ENCODE results near the gene SMIM11. TPM values are rescaled to one million over a fixed set of nuclear protein-coding genes. Genes with fewer than 3 reads are reported as not detected.
"Not testable (repeated sequence)": the region's sequence is repeated elsewhere in the genome, so short reads cannot be mapped to it uniquely, and the experiment has no call there.

SMIM11 gene
- total RNA-seq, 1 experiment from 2014 or later, result 17.2 TPM

DNA sequence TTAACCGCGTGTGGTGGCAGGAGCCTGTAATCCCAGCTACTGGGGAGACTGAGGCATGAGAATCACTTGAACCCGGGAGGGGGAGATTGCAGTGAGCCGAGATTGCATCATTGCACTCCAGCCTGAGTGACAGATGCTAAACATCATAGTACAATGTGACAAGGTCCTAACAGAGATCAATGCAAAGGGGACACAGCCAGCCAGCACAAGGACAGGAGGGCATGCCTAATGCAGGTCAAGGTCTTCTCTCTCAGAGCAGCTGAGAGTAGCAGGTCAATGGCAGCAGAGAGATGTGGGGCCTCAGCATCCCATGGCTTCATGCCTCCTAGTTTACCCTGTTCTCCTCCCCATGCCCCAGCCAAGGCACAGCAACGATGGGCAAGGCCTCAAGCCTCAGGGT is 3.0 kb upstream of the SMIM11 start:
- intact Hi-C loops (cut with micrococcal nuclease; ENCODE audit: unreplicated experiment), result no loop called here
- Histone ChIP-seq H3K36me3 (ENCODE audit: control insufficient read depth, insufficient read depth, low read length) (no peaks in the 10 kb centered on the region), H3K4me3 (ENCODE audit: low read depth, low read length) (no peak overlapping the region), H3K9me3 (no peaks in the 10 kb centered on the region), H3K4me1 (peaks cover 5% of the 10 kb centered on the region; the same call in 1 of the 2 replicates), H3K27me3 (replicated peaks; ENCODE audit: control insufficient read depth, insufficient read depth, low read length) (no peaks in the 10 kb centered on the region)
- Mint-ChIP-seq H3K27ac (ENCODE audit: unreplicated experiment) (no peak overlapping the region), H3K27me3 (ENCODE audit: insufficient read depth, unreplicated experiment) (no peaks in the 10 kb centered on the region), H3K36me3 (ENCODE audit: insufficient read depth, unreplicated experiment) (no peaks in the 10 kb centered on the region), H3K9me3 (ENCODE audit: unreplicated experiment) (no peaks in the 10 kb centered on the region), H3K4me1 (ENCODE audit: low read depth, unreplicated experiment) (no peaks in the 10 kb centered on the region), H3K4me3 (ENCODE audit: unreplicated experiment) (no peak overlapping the region)
- ChIA-PET CTCF (no interaction called here), POLR2A (no interaction called here)
- DNase-seq, result no peak
- TF ChIP-seq, protein P1, sequence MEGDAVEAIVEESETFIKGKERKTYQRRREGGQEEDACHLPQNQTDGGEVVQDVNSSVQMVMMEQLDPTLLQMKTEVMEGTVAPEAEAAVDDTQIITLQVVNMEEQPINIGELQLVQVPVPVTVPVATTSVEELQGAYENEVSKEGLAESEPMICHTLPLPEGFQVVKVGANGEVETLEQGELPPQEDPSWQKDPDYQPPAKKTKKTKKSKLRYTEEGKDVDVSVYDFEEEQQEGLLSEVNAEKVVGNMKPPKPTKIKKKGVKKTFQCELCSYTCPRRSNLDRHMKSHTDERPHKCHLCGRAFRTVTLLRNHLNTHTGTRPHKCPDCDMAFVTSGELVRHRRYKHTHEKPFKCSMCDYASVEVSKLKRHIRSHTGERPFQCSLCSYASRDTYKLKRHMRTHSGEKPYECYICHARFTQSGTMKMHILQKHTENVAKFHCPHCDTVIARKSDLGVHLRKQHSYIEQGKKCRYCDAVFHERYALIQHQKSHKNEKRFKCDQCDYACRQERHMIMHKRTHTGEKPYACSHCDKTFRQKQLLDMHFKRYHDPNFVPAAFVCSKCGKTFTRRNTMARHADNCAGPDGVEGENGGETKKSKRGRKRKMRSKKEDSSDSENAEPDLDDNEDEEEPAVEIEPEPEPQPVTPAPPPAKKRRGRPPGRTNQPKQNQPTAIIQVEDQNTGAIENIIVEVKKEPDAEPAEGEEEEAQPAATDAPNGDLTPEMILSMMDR (IDR thresholded peaks at IDR 0.05; ENCODE audit: insufficient read depth in 1 of 2, low read depth in 1 of 2, low read length in 1 of 2, severe bottlenecking in 1 of 2, unreplicated experiment in 1 of 2), result no peak
- BruUV-seq (replicated peaks), result no TSS peak

DNA sequence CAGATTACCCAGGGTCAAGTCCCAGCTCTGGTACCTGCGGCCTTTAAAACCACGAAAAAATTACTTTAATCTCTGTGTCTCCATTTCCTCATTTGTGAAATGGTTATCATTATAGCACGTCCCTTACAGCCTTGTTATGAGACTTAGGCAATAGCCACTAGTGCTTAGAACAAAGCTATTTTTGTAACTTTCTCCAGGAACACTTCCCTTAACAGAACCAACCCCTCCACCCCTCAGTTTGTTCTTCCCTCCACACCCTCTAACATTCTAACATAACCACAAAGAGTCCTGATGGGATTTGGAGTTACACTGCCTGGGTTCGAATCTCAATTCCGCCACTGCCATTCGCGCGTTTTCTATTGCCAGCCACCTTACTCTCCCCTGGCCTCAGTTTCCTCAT is 845 bp upstream of the SMIM11 start:
- CTCF ChIA-PET, result interaction anchor here (0.7 kb wide), 1 partner anchor 364 kb away, joined by 3 read pairs; no protein-coding TSS in a partner anchor
- POLR2A ChIA-PET; DNase-seq; H3K4me3 ChIP-seq (ENCODE audit: low read depth, low read length); H3K4me1 Mint-ChIP-seq (ENCODE audit: low read depth, unreplicated experiment); H3K27me3 Mint-ChIP-seq (ENCODE audit: insufficient read depth, unreplicated experiment); H3K9me3 Mint-ChIP-seq (ENCODE audit: unreplicated experiment); BruUV-seq (replicated peaks); H3K36me3 ChIP-seq (ENCODE audit: control insufficient read depth, insufficient read depth, low read length); H3K36me3 Mint-ChIP-seq (ENCODE audit: insufficient read depth, unreplicated experiment); H3K9me3 ChIP-seq; H3K4me3 Mint-ChIP-seq (ENCODE audit: unreplicated experiment); intact Hi-C loops (cut with micrococcal nuclease; ENCODE audit: unreplicated experiment); H3K27ac Mint-ChIP-seq (ENCODE audit: unreplicated experiment); H3K4me1 ChIP-seq; H3K27me3 ChIP-seq (replicated peaks; ENCODE audit: control insufficient read depth, insufficient read depth, low read length): not testable (repeated sequence)

DNA sequence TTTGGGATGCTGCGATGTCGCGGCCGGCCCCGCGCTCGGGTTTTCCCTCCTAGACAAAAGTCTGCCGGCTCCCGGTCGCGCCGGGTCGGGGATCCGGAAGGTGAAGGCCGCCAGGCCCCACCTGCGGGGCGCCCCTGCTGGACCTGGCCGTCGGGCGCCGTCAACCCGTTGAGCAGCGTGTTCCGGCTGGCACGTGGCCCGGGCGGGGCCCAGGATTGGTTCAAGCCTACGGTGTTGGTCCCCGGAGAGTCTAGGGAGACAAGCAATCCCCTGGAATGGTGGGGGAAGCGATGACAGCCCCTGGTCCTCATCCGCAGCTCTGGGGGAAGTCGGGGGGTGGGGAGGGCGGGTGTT is 289 bp downstream of the SMIM11 start:
- intact Hi-C loops (cut with micrococcal nuclease; ENCODE audit: unreplicated experiment); H3K4me3 ChIP-seq (ENCODE audit: low read depth, low read length); H3K4me3 Mint-ChIP-seq (ENCODE audit: unreplicated experiment); H3K4me1 Mint-ChIP-seq (ENCODE audit: low read depth, unreplicated experiment); H3K27me3 Mint-ChIP-seq (ENCODE audit: insufficient read depth, unreplicated experiment); H3K36me3 ChIP-seq (ENCODE audit: control insufficient read depth, insufficient read depth, low read length); H3K9me3 ChIP-seq; H3K4me1 ChIP-seq; BruUV-seq (replicated peaks); DNase-seq; H3K27ac Mint-ChIP-seq (ENCODE audit: unreplicated experiment); CTCF ChIA-PET; H3K9me3 Mint-ChIP-seq (ENCODE audit: unreplicated experiment); H3K27me3 ChIP-seq (replicated peaks; ENCODE audit: control insufficient read depth, insufficient read depth, low read length); H3K36me3 Mint-ChIP-seq (ENCODE audit: insufficient read depth, unreplicated experiment); POLR2A ChIA-PET: not testable (repeated sequence)

DNA sequence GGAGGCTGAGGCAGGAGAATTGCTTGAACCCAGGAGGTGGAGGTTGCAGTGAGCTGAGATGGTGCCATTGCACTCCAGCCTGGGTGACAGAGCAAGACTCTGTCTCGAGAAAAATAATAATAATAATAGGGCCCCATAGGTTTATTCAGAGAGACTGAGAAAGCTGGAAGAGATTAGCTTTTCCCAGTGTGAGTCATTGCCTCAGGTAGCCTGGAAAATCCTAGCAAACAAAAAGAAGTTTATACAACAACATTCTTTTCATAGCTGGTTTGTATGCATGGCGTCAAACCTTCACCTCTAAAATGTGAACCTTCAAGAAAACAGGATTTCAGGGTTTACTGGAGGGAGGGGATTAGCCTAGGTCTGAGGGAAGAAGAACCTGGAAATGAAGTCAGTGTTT is 7.8 kb downstream of the SMIM11 start:
- H3K9me3 Mint-ChIP-seq (ENCODE audit: unreplicated experiment); intact Hi-C loops (cut with micrococcal nuclease; ENCODE audit: unreplicated experiment); H3K36me3 Mint-ChIP-seq (ENCODE audit: insufficient read depth, unreplicated experiment); H3K9me3 ChIP-seq; CTCF ChIA-PET; H3K36me3 ChIP-seq (ENCODE audit: control insufficient read depth, insufficient read depth, low read length); H3K4me3 ChIP-seq (ENCODE audit: low read depth, low read length); H3K27me3 Mint-ChIP-seq (ENCODE audit: insufficient read depth, unreplicated experiment); H3K27me3 ChIP-seq (replicated peaks; ENCODE audit: control insufficient read depth, insufficient read depth, low read length); H3K4me1 ChIP-seq; H3K27ac Mint-ChIP-seq (ENCODE audit: unreplicated experiment); H3K4me1 Mint-ChIP-seq (ENCODE audit: low read depth, unreplicated experiment); DNase-seq; BruUV-seq (replicated peaks); H3K4me3 Mint-ChIP-seq (ENCODE audit: unreplicated experiment); POLR2A ChIA-PET: not testable (repeated sequence)

DNA sequence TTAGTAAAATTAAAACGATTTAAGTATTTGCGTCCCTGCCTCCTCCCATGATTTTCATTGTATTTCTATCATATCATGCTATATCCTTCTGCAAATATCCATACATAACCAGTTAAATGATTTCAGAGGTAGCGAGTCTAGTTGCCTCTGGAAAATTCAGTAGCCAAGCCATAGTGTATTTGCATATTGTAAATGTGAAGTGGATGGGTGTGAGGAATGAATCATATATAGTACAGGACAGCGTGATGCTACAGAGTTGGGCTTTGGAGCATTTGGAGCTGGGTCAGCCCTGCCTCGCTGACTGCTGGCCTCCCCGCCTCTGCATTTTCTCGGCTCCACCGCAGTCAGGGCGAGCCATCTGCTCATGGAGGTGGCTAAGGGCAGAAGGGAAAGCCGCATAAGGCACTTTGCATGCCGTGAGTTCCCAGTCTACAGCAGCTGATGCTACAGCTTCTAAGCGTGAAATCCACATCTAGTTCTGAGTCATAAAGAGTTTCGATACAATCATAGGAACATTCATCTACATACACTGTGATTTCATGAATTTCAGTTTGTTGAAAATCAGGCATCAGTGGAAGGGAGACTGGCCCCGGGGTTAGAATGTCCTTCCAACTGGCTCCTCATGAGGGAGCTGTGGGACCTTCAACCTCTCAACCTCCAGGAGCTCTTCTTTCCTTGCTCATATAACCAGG is 8.6 kb downstream of the SMIM11 start:
- BruUV-seq (replicated peaks); H3K27ac Mint-ChIP-seq (ENCODE audit: unreplicated experiment); H3K9me3 ChIP-seq; H3K36me3 Mint-ChIP-seq (ENCODE audit: insufficient read depth, unreplicated experiment); H3K4me3 Mint-ChIP-seq (ENCODE audit: unreplicated experiment); H3K4me3 ChIP-seq (ENCODE audit: low read depth, low read length); POLR2A ChIA-PET; H3K27me3 ChIP-seq (replicated peaks; ENCODE audit: control insufficient read depth, insufficient read depth, low read length); H3K4me1 Mint-ChIP-seq (ENCODE audit: low read depth, unreplicated experiment); CTCF ChIA-PET; intact Hi-C loops (cut with micrococcal nuclease; ENCODE audit: unreplicated experiment); H3K36me3 ChIP-seq (ENCODE audit: control insufficient read depth, insufficient read depth, low read length); H3K4me1 ChIP-seq; H3K27me3 Mint-ChIP-seq (ENCODE audit: insufficient read depth, unreplicated experiment); DNase-seq; H3K9me3 Mint-ChIP-seq (ENCODE audit: unreplicated experiment): not testable (repeated sequence)

DNA sequence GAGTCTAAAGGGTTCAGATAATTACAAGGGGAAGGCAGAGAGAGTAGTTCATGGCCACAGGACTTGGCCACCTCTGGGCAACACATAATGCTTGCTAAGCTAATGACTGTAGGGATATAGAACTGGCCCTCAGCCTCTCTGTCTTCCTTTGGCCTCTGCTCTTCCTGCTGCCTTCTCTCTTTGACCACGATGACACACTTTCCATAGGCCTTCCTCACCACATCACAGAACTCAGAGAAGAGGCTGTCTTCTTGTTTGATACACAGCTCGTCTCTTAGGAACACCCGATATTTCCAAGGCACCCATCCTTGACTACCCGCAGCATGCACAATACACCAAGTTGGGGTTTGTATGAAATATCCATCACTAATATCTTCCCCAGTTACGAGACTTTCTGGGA is 25.2 kb downstream of the SMIM11 start:
- DNase-seq; H3K36me3 ChIP-seq (ENCODE audit: control insufficient read depth, insufficient read depth, low read length); intact Hi-C loops (cut with micrococcal nuclease; ENCODE audit: unreplicated experiment); H3K4me1 Mint-ChIP-seq (ENCODE audit: low read depth, unreplicated experiment); H3K4me3 Mint-ChIP-seq (ENCODE audit: unreplicated experiment); BruUV-seq (replicated peaks); H3K4me3 ChIP-seq (ENCODE audit: low read depth, low read length); CTCF ChIA-PET; H3K27me3 Mint-ChIP-seq (ENCODE audit: insufficient read depth, unreplicated experiment); H3K4me1 ChIP-seq; POLR2A ChIA-PET; H3K27ac Mint-ChIP-seq (ENCODE audit: unreplicated experiment); H3K27me3 ChIP-seq (replicated peaks; ENCODE audit: control insufficient read depth, insufficient read depth, low read length); H3K9me3 ChIP-seq; H3K36me3 Mint-ChIP-seq (ENCODE audit: insufficient read depth, unreplicated experiment); H3K9me3 Mint-ChIP-seq (ENCODE audit: unreplicated experiment): not testable (repeated sequence)

All from Caco-2 (cell line).